Suprapubic skin (tissue), 4 donors: Measurements from ENCODE around the gene RPL27. TPM values are rescaled to one million over a fixed set of nuclear protein-coding genes. Genes with fewer than 3 reads are reported as not detected.

ENCODE experiments used
- DNase-seq, 2 donors: peaks; one replicate each; pipeline ENCODE4 v3.0.0-alpha.2; 2019; ENCODE audit warnings: low spot score in 2 of 2
- H3K27ac ChIP-seq: fragments of 200-600 bp; sonication (generic); one replicate; pipeline ENCODE4 v1.5.1; 2019
- H3K27me3 ChIP-seq: fragments of 200-600 bp; sonication (generic); one replicate; pipeline ENCODE4 v1.5.1; 2019
- H3K36me3 ChIP-seq: fragments of 200-600 bp; sonication (generic); one replicate; pipeline ENCODE4 v1.5.1; 2019
- H3K4me1 ChIP-seq: fragments of 200-600 bp; sonication (generic); one replicate; pipeline ENCODE4 v1.5.1; 2019
- H3K4me3 ChIP-seq: fragments of 200-600 bp; sonication (generic); one replicate; pipeline ENCODE4 v1.5.1; 2019; ENCODE audit warnings: mild to moderate bottlenecking
- H3K9me3 ChIP-seq: fragments of 200-600 bp; sonication (generic); one replicate; pipeline ENCODE4 v1.5.1; 2019
- EP300 ChIP-seq: sonication (generic); formaldehyde crosslinking; IDR thresholded peaks from one replicate; pipeline ENCODE4 v1.6.1; 2017; ENCODE audit warnings: antibody characterized with exemption
- POLR2A ChIP-seq, 2 donors: fragments of 450-650 bp; IDR thresholded peaks; one replicate each; pipeline ENCODE4 v1.6.1; 2017; ENCODE audit warnings: antibody characterized with exemption in 2 of 2, mild to moderate bottlenecking in 2 of 2, moderate library complexity in 2 of 2
- POLR2AphosphoS5 ChIP-seq, 3 donors: sonication (generic); formaldehyde crosslinking; IDR thresholded peaks; one replicate each; pipeline ENCODE4 v1.6.1; 2017; ENCODE audit warnings: antibody characterized with exemption in 3 of 3
- WGBS: methylation state at CpG from one replicate; pipeline ENCODE4 v1.1.5; 2018; 5-methylcytosine and 5-hydroxymethylcytosine counted together
- total RNA-seq, 4 donors: library from RNA; depleted of rRNA; stranded (reverse); fragments of >200 nt; gene quantifications; one replicate each; pipeline ENCODE4 v1.1.0, GENCODE V29; 2016
- TF ChIP-seq, protein P1 (sequence below), 2 donors: fragments of 200-600 bp in 1 of 2; fragments of 450-650 bp in 1 of 2; sonication (generic) in 1 of 2; IDR thresholded peaks; one replicate each; pipeline ENCODE4 v1.5.1; 2016 to 2019; ENCODE audit warnings: antibody characterized with exemption in 2 of 2, mild to moderate bottlenecking in 1 of 2, moderate library complexity in 1 of 2

RPL27 gene
- total RNA-seq, 4 donors from 2014 or later, result 968 to 1,986 (median 1,251) TPM

DNA sequence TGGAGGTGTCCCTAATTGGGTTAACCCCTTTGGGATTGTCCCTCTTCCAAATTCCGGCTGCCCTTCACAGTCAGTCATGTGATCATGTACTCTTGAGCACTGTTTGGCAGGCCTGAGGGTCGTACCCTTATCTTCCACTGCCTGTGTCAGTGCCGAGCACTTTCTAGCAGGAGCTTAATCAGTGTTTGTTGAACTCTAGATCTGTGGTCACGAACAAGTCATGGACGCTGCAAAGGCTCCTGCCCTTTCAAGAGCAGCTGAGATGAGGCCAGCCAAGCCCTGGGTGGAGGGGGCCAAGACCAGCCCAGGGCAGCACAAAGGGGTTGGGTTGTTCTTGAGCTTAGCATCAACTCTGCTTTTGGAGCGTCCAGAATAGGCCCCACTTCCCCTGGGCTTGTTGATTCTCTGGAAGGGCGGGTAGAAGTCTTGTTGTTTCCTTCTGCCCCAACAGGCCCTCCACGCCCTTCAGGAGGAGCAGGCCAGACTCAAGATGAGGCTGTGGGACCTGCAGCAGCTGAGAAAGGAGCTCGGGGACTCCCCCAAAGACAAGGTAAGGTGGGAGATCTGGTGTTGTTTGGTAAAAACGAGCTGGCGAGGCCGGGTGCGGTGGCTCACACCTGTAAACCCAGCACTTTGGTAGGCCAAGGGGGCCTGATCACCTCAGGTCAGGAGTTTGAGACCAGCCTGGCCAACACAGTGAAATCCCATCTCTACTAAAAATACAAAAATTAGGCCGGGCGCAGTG, 13.7 kb downstream of the RPL27 start:
- Histone ChIP-seq H3K36me3 (peaks cover 22% of the 10 kb centered on the region), H3K9me3 (no peaks in the 10 kb centered on the region), H3K27ac (peak overlapping the region; percentile 47), H3K27me3 (no peaks in the 10 kb centered on the region), H3K4me3 (no peak overlapping the region), H3K4me1 (peaks cover 76% of the 10 kb centered on the region)
- no peak for DNase-seq
- WGBS, result 71% methylated on average over 15 of the region's 15 CpGs
- TF ChIP-seq POLR2AphosphoS5 (IDR thresholded peaks at IDR 0.05) (no peak), EP300 (no peak), POLR2A (IDR thresholded peaks at IDR 0.05) (no peak)
- TF ChIP-seq, protein P1, sequence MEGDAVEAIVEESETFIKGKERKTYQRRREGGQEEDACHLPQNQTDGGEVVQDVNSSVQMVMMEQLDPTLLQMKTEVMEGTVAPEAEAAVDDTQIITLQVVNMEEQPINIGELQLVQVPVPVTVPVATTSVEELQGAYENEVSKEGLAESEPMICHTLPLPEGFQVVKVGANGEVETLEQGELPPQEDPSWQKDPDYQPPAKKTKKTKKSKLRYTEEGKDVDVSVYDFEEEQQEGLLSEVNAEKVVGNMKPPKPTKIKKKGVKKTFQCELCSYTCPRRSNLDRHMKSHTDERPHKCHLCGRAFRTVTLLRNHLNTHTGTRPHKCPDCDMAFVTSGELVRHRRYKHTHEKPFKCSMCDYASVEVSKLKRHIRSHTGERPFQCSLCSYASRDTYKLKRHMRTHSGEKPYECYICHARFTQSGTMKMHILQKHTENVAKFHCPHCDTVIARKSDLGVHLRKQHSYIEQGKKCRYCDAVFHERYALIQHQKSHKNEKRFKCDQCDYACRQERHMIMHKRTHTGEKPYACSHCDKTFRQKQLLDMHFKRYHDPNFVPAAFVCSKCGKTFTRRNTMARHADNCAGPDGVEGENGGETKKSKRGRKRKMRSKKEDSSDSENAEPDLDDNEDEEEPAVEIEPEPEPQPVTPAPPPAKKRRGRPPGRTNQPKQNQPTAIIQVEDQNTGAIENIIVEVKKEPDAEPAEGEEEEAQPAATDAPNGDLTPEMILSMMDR (IDR thresholded peaks at IDR 0.05), result no peak

DNA sequence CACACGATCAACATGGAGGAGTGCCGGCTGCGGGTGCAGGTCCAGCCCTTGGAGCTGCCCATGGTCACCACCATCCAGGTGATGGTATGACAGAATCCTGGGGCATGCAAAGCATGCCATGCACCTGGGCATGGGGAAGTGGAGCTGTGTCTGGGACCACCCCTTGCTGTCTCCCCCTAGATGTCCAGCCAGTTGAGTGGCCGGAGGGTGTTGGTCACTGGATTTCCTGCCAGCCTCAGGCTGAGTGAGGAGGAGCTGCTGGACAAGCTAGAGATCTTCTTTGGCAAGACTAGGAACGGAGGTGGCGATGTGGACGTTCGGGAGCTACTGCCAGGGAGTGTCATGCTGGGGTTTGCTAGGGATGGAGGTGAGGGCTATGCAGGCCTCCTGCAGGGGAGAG, 15.1 kb downstream of the RPL27 start:
- no peak for TF ChIP-seq EP300
- no peak for TF ChIP-seq POLR2A (IDR thresholded peaks at IDR 0.05)
- TF ChIP-seq, protein P1 (IDR thresholded peaks at IDR 0.05), result no peak
- TF ChIP-seq POLR2AphosphoS5 (IDR thresholded peaks at IDR 0.05), result no peak
- Histone ChIP-seq H3K9me3 (no peaks in the 10 kb centered on the region), H3K27me3 (no peaks in the 10 kb centered on the region), H3K36me3 (peaks cover 30% of the 10 kb centered on the region), H3K4me3 (no peak overlapping the region), H3K4me1 (peaks cover 74% of the 10 kb centered on the region), H3K27ac (no peak overlapping the region)
- no peak for DNase-seq
- WGBS, result 79% methylated on average over 5 of the region's 8 CpGs

DNA sequence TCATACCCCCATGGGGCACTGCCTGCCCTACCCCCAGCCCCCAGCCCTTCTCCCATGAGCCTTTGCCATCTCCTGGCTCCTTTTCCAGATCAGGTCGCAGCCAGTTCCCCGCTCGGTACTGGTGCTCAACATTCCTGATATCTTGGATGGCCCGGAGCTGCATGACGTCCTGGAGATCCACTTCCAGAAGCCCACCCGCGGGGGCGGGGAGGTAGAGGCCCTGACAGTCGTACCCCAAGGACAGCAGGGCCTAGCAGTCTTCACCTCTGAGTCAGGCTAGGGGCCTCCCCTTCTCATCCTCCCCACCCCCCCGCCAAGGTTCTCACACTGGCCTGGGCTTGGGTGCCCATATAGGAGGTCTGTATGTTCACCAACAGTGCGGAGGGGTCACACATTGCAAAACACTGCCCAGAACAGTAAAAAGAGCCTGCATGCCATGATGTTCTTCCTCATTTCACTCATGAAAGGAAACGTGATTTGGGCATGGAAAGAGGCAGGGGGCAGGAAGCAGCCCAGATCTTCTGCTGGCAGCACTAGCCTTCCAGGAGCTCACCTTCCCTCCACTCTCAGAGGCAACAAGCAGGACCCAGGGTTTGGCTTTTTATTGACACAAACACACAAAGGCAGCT, 15.9 kb downstream of the RPL27 start:
- Histone ChIP-seq H3K27ac (peak overlapping the region; percentile 57), H3K36me3 (peaks cover 33% of the 10 kb centered on the region), H3K4me3 (no peak overlapping the region), H3K4me1 (peaks cover 76% of the 10 kb centered on the region), H3K27me3 (no peaks in the 10 kb centered on the region), H3K9me3 (no peaks in the 10 kb centered on the region)
- no peak for TF ChIP-seq EP300
- TF ChIP-seq POLR2AphosphoS5 (IDR thresholded peaks at IDR 0.05), result no peak
- TF ChIP-seq, protein P1 (IDR thresholded peaks at IDR 0.05), result no peak
- TF ChIP-seq POLR2A (IDR thresholded peaks at IDR 0.05), result no peak
- WGBS, result 67% methylated on average over 11 of the region's 12 CpGs
- DNase-seq, result peak in 1 of 2 donors; percentile 65

DNA sequence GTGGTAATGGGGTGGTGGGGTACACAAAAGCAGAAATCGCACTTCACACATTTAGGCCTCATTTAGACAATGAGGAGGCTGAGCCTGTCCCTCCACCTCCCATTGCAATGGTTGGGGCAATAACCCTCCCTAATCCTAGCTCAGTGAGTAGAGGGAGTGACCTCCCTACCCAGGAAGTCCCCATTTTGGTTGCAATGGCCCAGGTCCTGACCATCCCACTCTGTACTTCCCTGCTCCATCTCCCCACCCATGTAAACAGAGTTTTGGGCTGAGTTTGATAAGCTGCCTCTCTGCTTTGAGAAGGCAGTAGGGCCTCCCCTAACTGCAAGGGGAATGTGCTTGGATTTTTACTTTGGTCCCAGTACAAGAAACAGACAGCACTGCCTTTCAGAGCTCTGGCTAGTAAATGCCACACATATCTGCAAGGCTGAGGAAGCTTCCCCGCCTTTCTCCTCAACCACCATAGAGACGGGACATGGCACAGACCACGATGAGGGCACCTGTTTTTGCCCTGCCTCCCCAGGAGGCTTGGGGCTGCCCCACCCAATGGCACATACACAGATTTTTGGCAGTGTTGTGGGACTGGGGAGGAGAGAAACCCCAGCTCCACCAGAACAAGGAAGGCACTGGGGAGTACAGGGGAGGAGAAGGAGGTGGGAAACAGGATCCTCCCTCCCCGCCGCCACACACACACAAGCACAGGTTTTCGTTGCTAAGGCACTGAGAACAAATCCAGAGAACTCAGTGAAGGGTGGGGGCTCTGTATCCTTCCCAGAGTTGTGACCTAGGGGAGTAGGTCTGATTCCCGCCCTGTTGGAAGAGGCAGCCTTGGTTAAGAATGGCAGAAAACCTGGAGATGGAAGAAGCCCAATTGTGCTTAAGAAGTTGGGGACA, 16.7 kb downstream of the RPL27 start:
- Histone ChIP-seq H3K4me1 (peaks cover 80% of the 10 kb centered on the region), H3K9me3 (no peaks in the 10 kb centered on the region), H3K27me3 (no peaks in the 10 kb centered on the region), H3K4me3 (no peak overlapping the region), H3K27ac (peak overlapping the region; percentile 57), H3K36me3 (peaks cover 33% of the 10 kb centered on the region)
- TF ChIP-seq POLR2A (IDR thresholded peaks at IDR 0.05) (no peak), POLR2AphosphoS5 (IDR thresholded peaks at IDR 0.05) (no peak), EP300 (no peak)
- TF ChIP-seq, protein P1 (IDR thresholded peaks at IDR 0.05), result no peak
- 56% methylated on average over 8 of the region's 8 CpGs for WGBS
- peak in 1 of 2 donors; percentile 64 for DNase-seq
